Common myeloid progenitor, CD34-positive (primary cell): ENCODE results near the gene SGF29.

Experiments
- CTCF ChIA-PET: fragments of 350-600 bp; sonication (Branson Sonifier 250); formaldehyde crosslinking; loops from one replicate; lab custom pipeline; 2021; ENCODE audit warnings: antibody characterized with exemption; lab: Charles Lee
- POLR2A ChIA-PET: fragments of 350-600 bp; sonication (Branson Sonifier 250); formaldehyde crosslinking; loops from one replicate; lab custom pipeline; 2021; ENCODE audit warnings: antibody characterized with exemption; lab: Charles Lee
- DNase-seq, 3 donors: peaks; one replicate each; pipeline versions ENCODE4 v3.0.0 to v3.0.0-alpha.2; 2013
- H3K27ac ChIP-seq, 2 experiments: 1 replicate in 1 of 2; 2 replicates in 1 of 2; pipeline ENCODE4 v1.7.0; 2013; ENCODE audit warnings: inconsistent platforms in 2 of 2, low read length in 2 of 2, mild to moderate bottlenecking in 2 of 2, low read depth in 1 of 2, moderate library complexity in 1 of 2; ENCODE audit not compliant: severe bottlenecking in 2 of 2, insufficient read depth in 1 of 2, poor library complexity in 1 of 2
- H3K27me3 ChIP-seq, 5 experiments: replicated peaks in 2 of 5; 1 replicate in 3 of 5; 2 replicates in 2 of 5; pipeline versions ENCODE4 v1.6.1 to v1.7.0; 2013; ENCODE audit warnings: low read length in 4 of 5, mild to moderate bottlenecking in 2 of 5, moderate library complexity in 2 of 5, inconsistent platforms in 1 of 5; ENCODE audit not compliant: insufficient read depth in 5 of 5, control insufficient read depth in 4 of 5
- H3K36me3 ChIP-seq, 4 experiments: 1 replicate in 2 of 4; 2 replicates in 2 of 4; pipeline versions ENCODE4 v1.6.1 to v1.7.0; 2013; ENCODE audit warnings: low read length in 3 of 4, control low read depth in 1 of 4, mild to moderate bottlenecking in 1 of 4; ENCODE audit not compliant: control insufficient read depth in 4 of 4, insufficient read depth in 4 of 4
- H3K4me1 ChIP-seq, 4 experiments: 1 replicate in 3 of 4; 2 replicates in 1 of 4; pipeline versions ENCODE4 v1.6.1 to v1.7.1; 2013; ENCODE audit warnings: low read length in 3 of 4, mild to moderate bottlenecking in 3 of 4, control low read depth in 1 of 4, inconsistent platforms in 1 of 4, moderate library complexity in 1 of 4; ENCODE audit not compliant: control insufficient read depth in 4 of 4, insufficient read depth in 4 of 4; ENCODE audit errors: control extremely low read depth in 1 of 4
- H3K4me3 ChIP-seq, 7 experiments: 1 replicate in 4 of 7; 2 replicates in 3 of 7; pipeline versions ENCODE4 v1.5.1 to v1.7.0; 2013; ENCODE audit warnings: mild to moderate bottlenecking in 7 of 7, low read length in 6 of 7, moderate library complexity in 6 of 7, inconsistent platforms in 2 of 7, low read depth in 2 of 7, control low read depth in 1 of 7; ENCODE audit not compliant: insufficient read depth in 4 of 7, control insufficient read depth in 1 of 7; ENCODE audit errors: extremely low read depth in 1 of 7
- H3K9me3 ChIP-seq, 5 experiments: 1 replicate in 4 of 5; 2 replicates in 1 of 5; pipeline versions ENCODE4 v1.6.1 to v1.7.1; 2013; ENCODE audit warnings: low read length in 4 of 5, mild to moderate bottlenecking in 2 of 5, inconsistent platforms in 1 of 5, low read depth in 1 of 5, moderate library complexity in 1 of 5; ENCODE audit not compliant: control insufficient read depth in 4 of 5, insufficient read depth in 2 of 5; ENCODE audit errors: control extremely low read depth in 1 of 5
- WGBS: methylation state at CpG from one replicate; pipeline ENCODE4 v1.1.5; 2013; ENCODE audit not compliant: insufficient coverage; 5-methylcytosine and 5-hydroxymethylcytosine counted together

Gene SGF29

DNA sequence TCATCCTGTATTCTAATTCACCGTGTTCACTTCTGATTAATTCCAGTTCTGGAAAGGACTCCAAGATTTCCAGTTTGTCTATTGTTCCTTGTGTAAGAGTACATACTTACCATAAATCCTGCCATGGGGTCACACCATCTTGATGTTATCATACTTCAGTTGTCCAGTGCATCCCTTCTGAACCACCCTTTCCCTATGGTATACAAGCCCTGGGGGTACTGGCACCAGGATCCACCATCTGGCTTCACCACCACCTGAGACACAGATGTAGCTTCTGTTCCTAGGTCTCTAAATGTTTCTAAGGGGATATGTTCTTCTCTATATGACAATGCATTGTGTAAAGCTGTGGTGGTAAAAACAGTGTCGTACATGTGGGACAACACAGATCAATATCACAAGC, 21.2 kb downstream of the SGF29 start:
- Histone ChIP-seq H3K27ac (no peak overlapping the region), H3K4me3 (no peak overlapping the region), H3K9me3 (no peaks in the 10 kb centered on the region), H3K4me1 (peaks cover 2 to 19% (median 12%) of the 10 kb centered on the region in 4 experiments), H3K27me3 (no peaks in the 10 kb centered on the region), H3K36me3 (no peaks in the 10 kb centered on the region)
- DNase-seq, result no peak
- POLR2A ChIA-PET, result interaction anchor here (0.6 kb wide), 1 partner anchor 375 kb away, joined by 3 read pairs; no protein-coding TSS in a partner anchor
- CTCF ChIA-PET, result no interaction called here
- 100% methylated on average over 1 of the region's 2 CpGs for WGBS

DNA sequence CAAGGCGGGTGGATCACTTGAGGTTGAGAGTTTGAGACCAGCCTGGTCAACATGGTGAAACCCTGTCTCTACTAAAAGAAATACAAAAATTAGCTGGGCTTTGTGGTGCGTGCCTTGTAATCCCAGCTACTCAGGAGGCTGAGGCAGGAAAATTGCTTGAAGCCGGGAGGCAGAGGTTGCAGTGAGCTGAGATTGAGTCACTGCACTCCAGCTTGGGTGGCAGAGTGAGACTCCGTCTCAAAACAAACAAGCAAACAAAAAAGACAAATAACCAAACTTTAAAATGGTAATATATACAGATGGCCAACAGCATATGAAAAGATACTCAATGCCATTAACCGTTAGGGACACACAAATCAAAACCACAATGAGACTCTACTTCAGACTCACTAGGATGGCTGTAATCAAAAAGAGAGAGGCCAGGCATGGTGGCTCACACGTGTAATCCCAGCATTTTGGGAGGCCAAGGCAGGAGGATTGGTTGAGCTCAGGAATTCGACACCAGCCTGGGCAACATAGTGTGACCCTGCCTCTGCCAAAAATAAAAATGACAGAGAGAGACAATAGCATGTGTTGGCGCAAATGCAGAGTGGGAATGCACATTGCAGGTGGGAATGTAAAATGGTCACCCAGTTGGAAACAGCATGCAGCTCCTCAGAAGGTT, 21.9 kb downstream of the SGF29 start:
- Histone ChIP-seq H3K36me3 (peaks cover 0 to 5% (median 2%) of the 10 kb centered on the region in 4 experiments), H3K27ac (no peak overlapping the region), H3K27me3 (no peaks in the 10 kb centered on the region), H3K4me3 (no peak overlapping the region), H3K9me3 (no peaks in the 10 kb centered on the region), H3K4me1 (peaks cover 2 to 19% (median 12%) of the 10 kb centered on the region in 4 experiments)
- POLR2A ChIA-PET, result interaction anchor here (0.6 kb wide), 1 partner anchor 375 kb away, joined by 3 read pairs; no protein-coding TSS in a partner anchor
- DNase-seq, result no peak
- 100% methylated on average over 5 of the region's 8 CpGs for WGBS
- CTCF ChIA-PET, result no interaction called here

DNA sequence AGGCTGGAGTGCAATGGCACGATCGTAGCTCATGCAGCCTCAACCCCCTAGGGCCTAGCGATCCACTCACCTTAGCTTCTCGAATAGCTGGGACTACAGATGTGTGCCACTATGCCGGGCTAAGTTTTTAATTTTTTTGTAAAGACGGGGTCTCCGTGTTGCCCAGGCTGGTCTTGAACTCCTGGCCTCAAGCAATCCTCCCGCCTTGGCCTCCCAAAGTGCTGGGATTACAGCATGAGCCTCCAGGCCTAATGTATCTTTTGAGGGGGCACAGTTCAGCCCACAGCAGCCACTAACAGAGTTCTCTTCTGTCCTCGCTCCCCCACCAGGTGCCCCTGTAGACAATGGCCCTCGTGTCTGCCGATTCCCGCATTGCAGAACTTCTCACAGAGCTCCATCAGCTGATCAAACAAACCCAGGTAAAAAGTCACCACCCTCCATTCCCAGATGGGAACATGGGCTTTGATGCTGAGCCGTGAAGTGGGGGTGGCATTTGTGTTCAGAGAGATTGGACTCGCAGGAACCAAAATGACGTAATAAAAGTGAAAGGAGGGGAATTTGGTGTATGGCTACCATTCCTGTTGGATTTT, 27.1 kb downstream of the SGF29 start:
- no peaks in the 10 kb centered on the region for H3K9me3 ChIP-seq
- H3K27me3 ChIP-seq, result no peaks in the 10 kb centered on the region
- H3K27ac ChIP-seq, result no peak overlapping the region
- peaks cover 13 to 43% (median 29%) of the 10 kb centered on the region in 4 experiments for H3K36me3 ChIP-seq
- no peak for DNase-seq
- no peaks in the 10 kb centered on the region for H3K4me1 ChIP-seq
- no peak overlapping the region for H3K4me3 ChIP-seq
- ChIA-PET POLR2A (no interaction called here), CTCF (interaction anchor here (1.1 to 1.8 kb wide), 2 partner anchors 17 to 26 kb away, joined by 3 read pairs; no protein-coding TSS in a partner anchor)
- WGBS, result 95% methylated on average over 9 of the region's 15 CpGs

DNA sequence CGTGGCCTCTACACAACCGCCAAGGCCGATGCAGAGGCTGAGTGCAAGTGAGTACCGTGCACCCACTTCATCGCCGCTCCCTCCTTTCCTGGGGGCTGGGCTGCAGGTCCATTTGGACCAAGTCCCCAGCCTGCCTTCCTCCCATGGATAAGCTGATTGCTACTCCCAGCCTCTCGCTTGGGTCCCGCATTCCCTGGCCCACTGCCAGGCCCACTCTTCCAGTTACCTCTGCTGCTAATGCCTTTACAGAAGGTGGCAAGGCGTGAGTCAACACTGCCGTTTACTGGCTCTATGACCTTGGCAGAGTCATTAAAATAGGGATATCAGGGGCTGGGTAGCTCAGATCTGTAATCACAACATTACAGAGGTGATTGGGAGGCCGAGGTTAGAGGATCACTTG, 32.0 kb downstream of the SGF29 start:
- H3K4me3 ChIP-seq, result no peak overlapping the region
- POLR2A ChIA-PET, result no interaction called here
- H3K27ac ChIP-seq, result no peak overlapping the region
- DNase-seq, result no peak
- H3K4me1 ChIP-seq, result no peaks in the 10 kb centered on the region
- WGBS, result 98% methylated on average over 11 of the region's 11 CpGs
- H3K27me3 ChIP-seq, result no peaks in the 10 kb centered on the region
- H3K9me3 ChIP-seq, result no peaks in the 10 kb centered on the region
- peaks cover 20 to 77% (median 49%) of the 10 kb centered on the region in 4 experiments for H3K36me3 ChIP-seq
- CTCF ChIA-PET, result no interaction called here

DNA sequence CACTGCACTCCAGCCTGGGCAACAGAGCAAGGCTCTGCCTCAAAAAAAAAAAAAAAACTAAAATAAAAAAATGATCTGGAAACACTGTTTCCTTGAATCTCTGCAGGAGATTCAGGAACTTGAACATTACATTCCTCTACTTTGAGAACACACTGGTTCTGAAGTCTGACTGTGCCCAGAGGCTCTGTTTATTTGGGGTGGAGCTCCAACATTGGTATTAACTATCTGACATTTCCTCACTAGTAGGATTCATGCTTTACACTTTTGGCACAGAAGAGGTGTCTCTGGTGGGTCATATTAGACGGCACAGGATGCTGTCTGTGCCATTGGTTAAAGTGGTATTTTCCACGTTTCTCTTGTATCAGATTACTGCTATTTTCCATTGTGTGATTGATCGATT, 32.7 kb downstream of the SGF29 start:
- WGBS, result no CpG with 5 or more reads among the region's 3 CpGs
- Histone ChIP-seq H3K36me3 (peaks cover 17 to 78% (median 50%) of the 10 kb centered on the region in 4 experiments), H3K27me3 (no peaks in the 10 kb centered on the region), H3K4me3 (no peak overlapping the region), H3K4me1 (no peaks in the 10 kb centered on the region), H3K9me3 (no peaks in the 10 kb centered on the region), H3K27ac (no peak overlapping the region)
- no peak for DNase-seq
- CTCF ChIA-PET, result no interaction called here
- POLR2A ChIA-PET, result no interaction called here

DNA sequence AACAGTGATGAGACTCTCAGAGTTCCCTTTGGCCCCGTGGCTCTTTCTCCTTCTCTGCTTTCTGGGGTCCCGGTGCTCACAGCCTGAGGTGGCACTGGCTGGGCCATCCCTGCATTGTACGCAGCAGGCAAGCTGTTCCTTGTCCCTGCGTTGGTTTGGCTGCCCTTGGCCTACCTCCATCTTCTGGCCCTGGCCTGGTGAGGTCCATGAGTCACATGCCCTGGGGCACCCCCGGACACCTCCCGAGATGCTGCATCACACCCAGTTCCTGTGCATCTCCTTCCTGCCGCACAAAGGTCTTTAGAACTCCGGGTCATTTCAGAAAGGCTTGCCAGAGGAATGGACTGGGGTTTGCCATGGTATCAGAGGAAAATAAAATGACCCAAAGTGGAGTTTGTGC, 33.7 kb downstream of the SGF29 start:
- Histone ChIP-seq H3K27me3 (no peaks in the 10 kb centered on the region), H3K9me3 (no peaks in the 10 kb centered on the region), H3K4me1 (no peaks in the 10 kb centered on the region), H3K27ac (no peak overlapping the region), H3K4me3 (no peak overlapping the region), H3K36me3 (peaks cover 11 to 74% (median 47%) of the 10 kb centered on the region in 4 experiments)
- POLR2A ChIA-PET, result no interaction called here
- CTCF ChIA-PET, result no interaction called here
- WGBS, result 99% methylated on average over 7 of the region's 8 CpGs
- no peak for DNase-seq

DNA sequence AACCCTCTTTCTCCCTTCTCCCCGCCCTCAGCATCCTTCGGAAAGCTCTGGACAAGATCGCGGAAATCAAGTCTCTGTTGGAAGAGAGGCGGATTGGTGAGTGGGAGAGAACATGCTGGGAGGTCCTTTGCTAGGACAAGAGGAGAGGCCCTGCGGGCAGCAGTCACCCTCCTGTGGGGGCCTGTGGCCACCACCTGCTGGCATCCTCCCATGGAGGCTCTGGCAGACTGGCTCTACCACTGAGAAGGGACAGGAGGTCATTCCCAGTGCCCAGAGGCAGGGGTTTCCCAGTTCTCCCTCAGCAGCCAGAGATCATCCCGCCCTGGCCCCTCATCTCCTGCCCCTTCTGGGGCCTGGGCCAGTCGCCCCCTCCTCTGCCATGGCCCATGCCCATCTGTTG, 35.3 kb downstream of the SGF29 start:
- ChIA-PET POLR2A (no interaction called here), CTCF (no interaction called here)
- WGBS, result 95% methylated on average over 3 of the region's 8 CpGs
- Histone ChIP-seq H3K9me3 (no peaks in the 10 kb centered on the region), H3K36me3 (peaks cover 7 to 64% (median 41%) of the 10 kb centered on the region in 4 experiments), H3K4me3 (no peak overlapping the region), H3K4me1 (no peaks in the 10 kb centered on the region), H3K27ac (no peak overlapping the region), H3K27me3 (no peaks in the 10 kb centered on the region)
- DNase-seq, result no peak
